ELR (cell line): ENCODE measurements around the gene OR13C4.
"Not testable (repeated sequence)": the region's sequence is repeated elsewhere in the genome, so short reads cannot be mapped to it uniquely, and the experiment has no call there.

Experiments
- DNase-seq: peaks from one replicate; pipeline ENCODE4 v3.0.0-alpha.2; 2015; ENCODE audit warnings: low read depth

OR13C4 gene

GRCh38 chr9:104527109-104527508 lies at the start of gene OR13C4:
Gene OR13C4 (minus strand): TSS chr9:104527209. CDS start chr9:104527209, 0 bp downstream.
- DNase-seq, result no peak

GRCh38 chr9:104575456-104575855 lies 48.4 kb upstream of the OR13C4 start:
- DNase-seq, result no peak

GRCh38 chr9:104572612-104573011 lies 45.6 kb upstream of the OR13C4 start:
- no peak for DNase-seq

- DNase-seq, result no peak
These were observed 41.9 kb upstream of the OR13C4 start, which contains the start of gene OR13C8 for GRCh38 chr9:104568868-104569267. Gene OR13C8 (plus strand): TSS chr9:104569168. CDS start chr9:104569168, 0 bp downstream.

- DNase-seq, result no peak
These were observed 37.3 kb upstream of the OR13C4 start for GRCh38 chr9:104564358-104564757.

GRCh38 chr9:104556830-104557634 lies 30.0 kb upstream of the OR13C4 start:
- DNase-seq, result no peak

GRCh38 chr9:104555521-104555920 lies 28.5 kb upstream of the OR13C4 start:
- no peak for DNase-seq

- DNase-seq, result peak; percentile 53
These were observed 26.3 kb upstream of the OR13C4 start for GRCh38 chr9:104553261-104553660.

- no peak for DNase-seq
These were observed 17.6 kb upstream of the OR13C4 start for GRCh38 chr9:104544644-104545043.

GRCh38 chr9:104539275-104539674 lies 12.3 kb upstream of the OR13C4 start:
- no peak for DNase-seq

- DNase-seq, result no peak
These were observed 9.7 kb upstream of the OR13C4 start, which contains the start of gene OR13C3 for GRCh38 chr9:104536756-104537155. Gene OR13C3 (minus strand): TSS chr9:104536856. CDS start chr9:104536723, 133 bp downstream.

GRCh38 chr9:104520241-104520640 lies 6.8 kb downstream of the OR13C4 start:
- not testable (repeated sequence) for DNase-seq

- DNase-seq, result no peak
These were observed 12.1 kb downstream of the OR13C4 start for GRCh38 chr9:104514901-104515300.

- no peak for DNase-seq
These were observed 20.4 kb downstream of the OR13C4 start for GRCh38 chr9:104506565-104506964.

GRCh38 chr9:104503963-104504362 lies 23.0 kb downstream of the OR13C4 start, which contains the start of gene OR13F1:
Gene OR13F1 (plus strand): TSS chr9:104504263. CDS start chr9:104504263, 0 bp downstream.
- DNase-seq, result no peak

GRCh38 chr9:104503440-104503839 lies 23.6 kb downstream of the OR13C4 start:
- no peak for DNase-seq

- DNase-seq, result peak; percentile 56
These were observed 32.2 kb downstream of the OR13C4 start for GRCh38 chr9:104494808-104495207.

- DNase-seq, result no peak
These were observed 42.0 kb downstream of the OR13C4 start for GRCh38 chr9:104485014-104485413.

GRCh38 chr9:104482921-104483570 lies 44.0 kb downstream of the OR13C4 start:
- no peak for DNase-seq
